Measurements from ENCODE around the gene TTLL5. TPM values are rescaled to one million over a fixed set of nuclear protein-coding genes. Genes with fewer than 3 reads are reported as not detected.
A peak's percentile ranks its signal among the peaks of the same experiment; 100 is the strongest.

TTLL5 gene
- total and polyA plus RNA-seq, 9 of the 15 experiments (the other 6 are each of a cell fraction or from before 2014, with no cell fraction given), result 4.1 to 18.9 (median 12.6) TPM

DNA sequence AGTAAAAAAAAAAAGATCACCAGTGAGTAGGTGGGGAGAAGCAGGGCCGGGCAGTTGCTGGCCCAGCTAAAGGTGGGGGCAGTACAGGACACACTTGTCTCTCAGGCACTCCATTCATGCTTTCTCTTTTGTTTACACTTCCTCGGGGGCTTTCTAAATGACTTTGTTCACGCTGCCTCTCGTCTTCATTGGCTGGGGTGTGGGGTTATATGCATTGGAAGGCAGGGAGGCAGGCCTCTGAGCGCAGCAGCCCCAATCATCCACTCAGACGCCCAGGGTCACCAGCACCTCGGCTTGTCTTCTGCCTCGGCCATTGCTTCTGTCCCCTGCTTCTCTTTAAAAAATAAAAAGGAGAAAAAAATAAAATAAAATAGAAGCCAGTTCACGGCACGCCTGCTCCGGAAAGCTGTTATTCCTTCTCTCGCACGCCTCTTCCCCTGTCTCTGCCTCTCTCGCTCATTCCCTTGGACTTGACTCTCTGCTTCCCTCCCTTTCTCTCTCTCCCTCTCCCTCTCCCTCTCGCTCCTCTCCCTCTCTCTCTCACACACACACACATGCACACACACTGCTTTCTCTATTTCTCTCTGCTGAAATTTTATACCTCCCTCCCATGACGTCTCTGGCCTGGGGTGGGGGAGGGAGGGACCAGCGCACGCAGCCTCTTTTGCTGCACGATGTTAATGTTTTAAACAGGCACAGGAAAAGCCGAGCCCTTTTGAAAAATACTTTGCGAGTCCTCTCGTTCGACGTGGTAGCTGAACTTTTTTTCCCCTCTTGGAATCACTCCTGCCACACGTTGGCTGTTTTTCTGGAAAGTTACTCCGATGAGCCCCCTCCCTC, 320.6 kb downstream of the TTLL5 start, which contains the start of gene TGFB3 (continued):
- TF ChIP-seq, protein P1, sequence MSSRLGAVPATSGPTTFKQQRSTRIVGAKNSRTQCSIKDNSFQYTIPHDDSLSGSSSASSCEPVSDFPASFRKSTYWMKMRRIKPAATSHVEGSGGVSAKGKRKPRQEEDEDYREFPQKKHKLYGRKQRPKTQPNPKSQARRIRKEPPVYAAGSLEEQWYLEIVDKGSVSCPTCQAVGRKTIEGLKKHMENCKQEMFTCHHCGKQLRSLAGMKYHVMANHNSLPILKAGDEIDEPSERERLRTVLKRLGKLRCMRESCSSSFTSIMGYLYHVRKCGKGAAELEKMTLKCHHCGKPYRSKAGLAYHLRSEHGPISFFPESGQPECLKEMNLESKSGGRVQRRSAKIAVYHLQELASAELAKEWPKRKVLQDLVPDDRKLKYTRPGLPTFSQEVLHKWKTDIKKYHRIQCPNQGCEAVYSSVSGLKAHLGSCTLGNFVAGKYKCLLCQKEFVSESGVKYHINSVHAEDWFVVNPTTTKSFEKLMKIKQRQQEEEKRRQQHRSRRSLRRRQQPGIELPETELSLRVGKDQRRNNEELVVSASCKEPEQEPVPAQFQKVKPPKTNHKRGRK (tag; IDR thresholded peaks at IDR 0.05), result peak; percentile 77
- TF ChIP-seq SMARCA4 (IDR thresholded peaks at IDR 0.05), result 0 out of 2 replicates have a peak, but pooled peaks have one; percentile 14
- peak; percentile 52; the same call in 1 of the 2 replicates for TF ChIP-seq ZNF444 (CRISPR knock-in tag; IDR thresholded peaks at IDR 0.05)
- TF ChIP-seq, protein P2, sequence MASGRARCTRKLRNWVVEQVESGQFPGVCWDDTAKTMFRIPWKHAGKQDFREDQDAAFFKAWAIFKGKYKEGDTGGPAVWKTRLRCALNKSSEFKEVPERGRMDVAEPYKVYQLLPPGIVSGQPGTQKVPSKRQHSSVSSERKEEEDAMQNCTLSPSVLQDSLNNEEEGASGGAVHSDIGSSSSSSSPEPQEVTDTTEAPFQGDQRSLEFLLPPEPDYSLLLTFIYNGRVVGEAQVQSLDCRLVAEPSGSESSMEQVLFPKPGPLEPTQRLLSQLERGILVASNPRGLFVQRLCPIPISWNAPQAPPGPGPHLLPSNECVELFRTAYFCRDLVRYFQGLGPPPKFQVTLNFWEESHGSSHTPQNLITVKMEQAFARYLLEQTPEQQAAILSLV (tag; IDR thresholded peaks at IDR 0.05), result no peak
- TF ChIP-seq RBM22 (IDR thresholded peaks at IDR 0.05; ENCODE audit: low read depth, low read length, poor library complexity, severe bottlenecking), result no peak
- TF ChIP-seq SMARCA5 (IDR thresholded peaks at IDR 0.05), result 0 out of 2 replicates have a peak, but pooled peaks have one; percentile 54
- no peak for TF ChIP-seq ZNF324 (CRISPR knock-in tag; IDR thresholded peaks at IDR 0.05)
- TF ChIP-seq SMAD3 (CRISPR knock-in tag; conservative IDR thresholded peaks at IDR 0.05), result no peak
- TF ChIP-seq, protein P3, sequence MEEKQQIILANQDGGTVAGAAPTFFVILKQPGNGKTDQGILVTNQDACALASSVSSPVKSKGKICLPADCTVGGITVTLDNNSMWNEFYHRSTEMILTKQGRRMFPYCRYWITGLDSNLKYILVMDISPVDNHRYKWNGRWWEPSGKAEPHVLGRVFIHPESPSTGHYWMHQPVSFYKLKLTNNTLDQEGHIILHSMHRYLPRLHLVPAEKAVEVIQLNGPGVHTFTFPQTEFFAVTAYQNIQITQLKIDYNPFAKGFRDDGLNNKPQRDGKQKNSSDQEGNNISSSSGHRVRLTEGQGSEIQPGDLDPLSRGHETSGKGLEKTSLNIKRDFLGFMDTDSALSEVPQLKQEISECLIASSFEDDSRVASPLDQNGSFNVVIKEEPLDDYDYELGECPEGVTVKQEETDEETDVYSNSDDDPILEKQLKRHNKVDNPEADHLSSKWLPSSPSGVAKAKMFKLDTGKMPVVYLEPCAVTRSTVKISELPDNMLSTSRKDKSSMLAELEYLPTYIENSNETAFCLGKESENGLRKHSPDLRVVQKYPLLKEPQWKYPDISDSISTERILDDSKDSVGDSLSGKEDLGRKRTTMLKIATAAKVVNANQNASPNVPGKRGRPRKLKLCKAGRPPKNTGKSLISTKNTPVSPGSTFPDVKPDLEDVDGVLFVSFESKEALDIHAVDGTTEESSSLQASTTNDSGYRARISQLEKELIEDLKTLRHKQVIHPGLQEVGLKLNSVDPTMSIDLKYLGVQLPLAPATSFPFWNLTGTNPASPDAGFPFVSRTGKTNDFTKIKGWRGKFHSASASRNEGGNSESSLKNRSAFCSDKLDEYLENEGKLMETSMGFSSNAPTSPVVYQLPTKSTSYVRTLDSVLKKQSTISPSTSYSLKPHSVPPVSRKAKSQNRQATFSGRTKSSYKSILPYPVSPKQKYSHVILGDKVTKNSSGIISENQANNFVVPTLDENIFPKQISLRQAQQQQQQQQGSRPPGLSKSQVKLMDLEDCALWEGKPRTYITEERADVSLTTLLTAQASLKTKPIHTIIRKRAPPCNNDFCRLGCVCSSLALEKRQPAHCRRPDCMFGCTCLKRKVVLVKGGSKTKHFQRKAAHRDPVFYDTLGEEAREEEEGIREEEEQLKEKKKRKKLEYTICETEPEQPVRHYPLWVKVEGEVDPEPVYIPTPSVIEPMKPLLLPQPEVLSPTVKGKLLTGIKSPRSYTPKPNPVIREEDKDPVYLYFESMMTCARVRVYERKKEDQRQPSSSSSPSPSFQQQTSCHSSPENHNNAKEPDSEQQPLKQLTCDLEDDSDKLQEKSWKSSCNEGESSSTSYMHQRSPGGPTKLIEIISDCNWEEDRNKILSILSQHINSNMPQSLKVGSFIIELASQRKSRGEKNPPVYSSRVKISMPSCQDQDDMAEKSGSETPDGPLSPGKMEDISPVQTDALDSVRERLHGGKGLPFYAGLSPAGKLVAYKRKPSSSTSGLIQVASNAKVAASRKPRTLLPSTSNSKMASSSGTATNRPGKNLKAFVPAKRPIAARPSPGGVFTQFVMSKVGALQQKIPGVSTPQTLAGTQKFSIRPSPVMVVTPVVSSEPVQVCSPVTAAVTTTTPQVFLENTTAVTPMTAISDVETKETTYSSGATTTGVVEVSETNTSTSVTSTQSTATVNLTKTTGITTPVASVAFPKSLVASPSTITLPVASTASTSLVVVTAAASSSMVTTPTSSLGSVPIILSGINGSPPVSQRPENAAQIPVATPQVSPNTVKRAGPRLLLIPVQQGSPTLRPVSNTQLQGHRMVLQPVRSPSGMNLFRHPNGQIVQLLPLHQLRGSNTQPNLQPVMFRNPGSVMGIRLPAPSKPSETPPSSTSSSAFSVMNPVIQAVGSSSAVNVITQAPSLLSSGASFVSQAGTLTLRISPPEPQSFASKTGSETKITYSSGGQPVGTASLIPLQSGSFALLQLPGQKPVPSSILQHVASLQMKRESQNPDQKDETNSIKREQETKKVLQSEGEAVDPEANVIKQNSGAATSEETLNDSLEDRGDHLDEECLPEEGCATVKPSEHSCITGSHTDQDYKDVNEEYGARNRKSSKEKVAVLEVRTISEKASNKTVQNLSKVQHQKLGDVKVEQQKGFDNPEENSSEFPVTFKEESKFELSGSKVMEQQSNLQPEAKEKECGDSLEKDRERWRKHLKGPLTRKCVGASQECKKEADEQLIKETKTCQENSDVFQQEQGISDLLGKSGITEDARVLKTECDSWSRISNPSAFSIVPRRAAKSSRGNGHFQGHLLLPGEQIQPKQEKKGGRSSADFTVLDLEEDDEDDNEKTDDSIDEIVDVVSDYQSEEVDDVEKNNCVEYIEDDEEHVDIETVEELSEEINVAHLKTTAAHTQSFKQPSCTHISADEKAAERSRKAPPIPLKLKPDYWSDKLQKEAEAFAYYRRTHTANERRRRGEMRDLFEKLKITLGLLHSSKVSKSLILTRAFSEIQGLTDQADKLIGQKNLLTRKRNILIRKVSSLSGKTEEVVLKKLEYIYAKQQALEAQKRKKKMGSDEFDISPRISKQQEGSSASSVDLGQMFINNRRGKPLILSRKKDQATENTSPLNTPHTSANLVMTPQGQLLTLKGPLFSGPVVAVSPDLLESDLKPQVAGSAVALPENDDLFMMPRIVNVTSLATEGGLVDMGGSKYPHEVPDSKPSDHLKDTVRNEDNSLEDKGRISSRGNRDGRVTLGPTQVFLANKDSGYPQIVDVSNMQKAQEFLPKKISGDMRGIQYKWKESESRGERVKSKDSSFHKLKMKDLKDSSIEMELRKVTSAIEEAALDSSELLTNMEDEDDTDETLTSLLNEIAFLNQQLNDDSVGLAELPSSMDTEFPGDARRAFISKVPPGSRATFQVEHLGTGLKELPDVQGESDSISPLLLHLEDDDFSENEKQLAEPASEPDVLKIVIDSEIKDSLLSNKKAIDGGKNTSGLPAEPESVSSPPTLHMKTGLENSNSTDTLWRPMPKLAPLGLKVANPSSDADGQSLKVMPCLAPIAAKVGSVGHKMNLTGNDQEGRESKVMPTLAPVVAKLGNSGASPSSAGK (IDR thresholded peaks at IDR 0.05), result 0 out of 2 replicates have a peak, but pooled peaks have one; percentile 11
- TF ChIP-seq ATF1 (CRISPR knock-in tag; IDR thresholded peaks at IDR 0.05), result no peak
- peak; percentile 46 for TF ChIP-seq ATF1 (tag; IDR thresholded peaks at IDR 0.05)
- TF ChIP-seq, protein P4, sequence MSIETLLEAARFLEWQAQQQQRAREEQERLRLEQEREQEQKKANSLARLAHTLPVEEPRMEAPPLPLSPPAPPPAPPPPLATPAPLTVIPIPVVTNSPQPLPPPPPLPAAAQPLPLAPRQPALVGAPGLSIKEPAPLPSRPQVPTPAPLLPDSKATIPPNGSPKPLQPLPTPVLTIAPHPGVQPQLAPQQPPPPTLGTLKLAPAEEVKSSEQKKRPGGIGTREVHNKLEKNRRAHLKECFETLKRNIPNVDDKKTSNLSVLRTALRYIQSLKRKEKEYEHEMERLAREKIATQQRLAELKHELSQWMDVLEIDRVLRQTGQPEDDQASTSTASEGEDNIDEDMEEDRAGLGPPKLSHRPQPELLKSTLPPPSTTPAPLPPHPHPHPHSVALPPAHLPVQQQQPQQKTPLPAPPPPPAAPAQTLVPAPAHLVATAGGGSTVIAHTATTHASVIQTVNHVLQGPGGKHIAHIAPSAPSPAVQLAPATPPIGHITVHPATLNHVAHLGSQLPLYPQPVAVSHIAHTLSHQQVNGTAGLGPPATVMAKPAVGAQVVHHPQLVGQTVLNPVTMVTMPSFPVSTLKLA (conservative IDR thresholded peaks at IDR 0.05), result peak in 1 of 2 experiments; percentile 30; a peak in 1 of 4 replicates
